GM21723 (cell line): ENCODE measurements around the gene MTUS2.

Experiments
- ATAC-seq: cut with Tn5 transposase; IDR thresholded peaks from one replicate; pipeline ENCODE4 v1.9.1; 2021; ENCODE audit warnings: mild to moderate bottlenecking, moderate library complexity; ENCODE audit not compliant: unreplicated experiment

Gene MTUS2

DNA sequence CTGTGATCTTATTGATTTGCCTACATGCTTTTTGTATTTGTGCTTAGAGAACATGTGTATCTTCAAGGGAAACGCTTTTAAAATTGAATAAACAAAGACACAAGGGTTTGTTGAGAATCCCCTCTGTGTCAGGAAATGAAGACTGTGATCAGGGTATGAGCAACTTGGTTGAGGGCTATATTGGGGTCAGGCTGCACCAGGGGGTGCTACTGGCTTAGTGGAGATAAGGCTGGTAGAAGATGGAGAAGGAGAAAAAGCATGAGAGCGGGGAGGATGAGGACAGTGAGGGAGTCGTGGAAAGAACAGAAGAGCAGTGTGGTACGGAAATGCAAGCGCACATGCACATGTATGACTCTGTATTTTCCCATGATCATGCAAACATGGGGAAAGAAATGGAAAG is 201.6 kb downstream of the MTUS2 start:
- ATAC-seq, result no peak

DNA sequence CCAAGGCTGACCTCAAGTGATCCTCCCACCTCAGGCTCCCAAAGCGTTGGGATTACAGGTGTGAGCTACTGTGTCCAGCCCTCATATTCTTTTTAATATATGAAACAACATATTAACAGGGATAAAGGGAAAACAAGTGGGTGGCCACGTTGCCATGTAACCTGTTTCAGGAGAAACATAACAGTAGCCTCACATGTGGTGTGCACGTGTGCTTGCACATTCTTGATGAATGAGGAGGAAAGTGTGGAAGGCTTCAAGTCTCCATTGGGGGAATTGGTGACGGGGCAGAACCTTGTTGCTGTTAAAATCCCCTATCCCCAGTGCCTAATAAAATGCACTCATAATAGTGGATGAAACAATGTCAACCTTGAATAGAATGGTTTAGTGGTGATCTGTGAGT is 202.3 kb downstream of the MTUS2 start:
- ATAC-seq, result no peak

DNA sequence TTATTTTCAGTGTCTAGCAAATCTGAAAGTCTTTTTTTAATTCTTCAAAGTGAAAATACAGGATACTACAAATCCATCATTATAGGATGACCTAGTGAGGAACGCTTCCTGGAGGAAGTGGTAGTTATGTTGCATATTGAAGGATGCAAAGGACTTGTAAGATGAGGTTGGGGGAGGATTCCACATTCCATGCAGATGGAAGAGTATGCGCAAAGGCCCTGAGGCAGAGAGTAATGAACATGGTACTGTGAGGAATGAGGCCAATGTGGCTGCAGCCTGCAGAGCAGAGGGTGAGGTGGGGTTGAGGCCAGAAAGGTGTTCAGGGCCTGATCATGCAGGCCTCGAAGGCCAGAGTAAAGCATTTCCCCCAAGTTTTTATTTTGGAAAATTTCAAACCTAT is 202.8 kb downstream of the MTUS2 start:
- ATAC-seq, result no peak

DNA sequence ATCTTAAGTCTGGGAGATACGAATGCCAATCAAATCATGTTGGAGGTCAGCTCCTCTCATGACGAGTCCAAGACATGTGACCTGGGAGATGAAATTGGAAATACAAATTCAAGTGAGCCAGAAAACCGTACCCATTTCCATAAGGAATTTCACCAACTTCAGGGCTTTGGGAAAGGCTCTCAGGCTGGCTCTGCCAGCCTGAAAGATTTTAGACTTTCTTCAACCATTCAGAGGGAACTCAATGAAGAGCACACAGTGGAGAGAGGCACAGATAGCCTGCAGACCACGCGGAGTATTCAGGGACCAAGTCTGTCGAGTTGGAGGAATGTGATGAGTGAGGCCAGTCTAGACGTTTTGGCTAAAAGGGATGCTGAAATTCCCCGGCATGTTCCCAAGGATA is 204.6 kb downstream of the MTUS2 start:
- ATAC-seq, result no peak

DNA sequence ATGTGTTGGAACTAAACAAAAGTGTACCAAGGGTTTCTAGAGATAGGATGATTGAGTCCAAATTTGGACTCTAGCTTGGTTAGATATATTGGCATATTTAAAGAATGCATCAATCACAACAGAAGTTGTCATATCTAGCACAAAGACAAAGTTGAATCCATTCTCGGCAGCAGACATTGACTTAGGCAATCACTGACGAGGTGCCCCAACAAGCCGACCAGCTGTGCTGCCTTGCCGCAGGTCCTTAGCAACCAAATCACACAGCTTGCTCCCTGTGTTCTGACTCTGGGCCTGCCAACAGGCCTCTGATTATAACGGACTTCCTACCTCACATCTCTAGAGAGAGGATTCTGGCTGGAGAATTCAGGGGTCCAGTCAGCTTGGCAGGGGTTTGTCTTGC is 208.7 kb downstream of the MTUS2 start:
- ATAC-seq, result no peak

DNA sequence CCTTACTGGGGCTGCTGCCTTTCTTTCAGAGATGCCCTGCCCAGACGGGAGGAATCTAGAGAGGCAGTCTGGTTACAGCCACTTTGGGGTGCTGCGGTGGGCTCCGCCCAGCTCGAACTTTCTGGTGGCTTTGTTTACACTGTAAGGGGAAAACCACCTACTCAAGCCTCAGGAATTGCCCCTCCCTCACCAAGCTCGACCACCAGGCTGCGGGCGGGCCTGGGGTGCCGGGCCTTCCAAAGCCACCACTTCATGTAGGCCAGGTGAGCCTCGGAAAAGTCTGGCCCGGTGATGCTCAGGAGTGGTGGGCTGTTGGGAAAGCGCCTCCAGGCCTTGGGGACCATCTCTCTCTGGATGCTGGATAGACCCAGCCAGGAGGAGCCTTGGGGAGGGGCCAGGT is 218.6 kb downstream of the MTUS2 start:
- no peak for ATAC-seq

DNA sequence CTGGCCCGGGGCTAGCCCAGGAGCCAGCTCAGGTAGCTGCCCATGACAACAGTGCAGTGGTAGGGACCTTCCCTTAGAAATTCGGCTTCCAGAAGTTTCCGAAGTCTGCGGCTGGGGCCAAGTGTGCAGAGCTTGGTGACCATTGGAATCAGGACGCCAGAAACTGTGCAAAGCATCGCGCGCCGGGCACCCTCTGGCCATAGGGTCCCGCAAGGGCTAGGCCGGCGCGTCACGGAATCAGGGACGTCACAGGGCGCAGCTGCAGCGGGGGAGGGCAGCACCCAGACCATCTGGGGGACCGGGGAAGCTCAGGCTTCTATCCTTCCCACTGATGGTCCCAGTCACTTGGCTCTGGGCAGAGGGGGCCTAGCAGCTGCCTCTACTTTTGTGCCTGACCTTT is 219.1 kb downstream of the MTUS2 start:
- ATAC-seq, result no peak

DNA sequence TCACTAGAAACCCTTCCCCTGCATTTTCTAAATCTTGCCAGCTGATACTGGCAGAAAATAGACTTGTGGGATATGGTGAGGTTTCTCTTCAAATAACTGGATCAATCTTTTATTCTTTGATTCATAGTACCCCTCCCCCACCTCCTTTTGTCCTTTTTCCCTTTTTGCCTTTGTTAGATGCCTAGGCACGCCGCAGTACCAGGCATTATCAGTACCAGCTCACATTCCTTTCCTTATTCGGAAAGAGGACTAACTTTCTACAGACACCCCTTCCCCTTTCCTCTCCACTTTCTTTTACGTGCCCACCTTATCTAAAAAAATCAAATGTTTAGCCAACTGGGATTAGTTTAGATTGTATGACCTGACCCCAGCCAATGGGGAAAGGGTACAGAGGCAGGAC is 226.4 kb downstream of the MTUS2 start:
- no peak for ATAC-seq

DNA sequence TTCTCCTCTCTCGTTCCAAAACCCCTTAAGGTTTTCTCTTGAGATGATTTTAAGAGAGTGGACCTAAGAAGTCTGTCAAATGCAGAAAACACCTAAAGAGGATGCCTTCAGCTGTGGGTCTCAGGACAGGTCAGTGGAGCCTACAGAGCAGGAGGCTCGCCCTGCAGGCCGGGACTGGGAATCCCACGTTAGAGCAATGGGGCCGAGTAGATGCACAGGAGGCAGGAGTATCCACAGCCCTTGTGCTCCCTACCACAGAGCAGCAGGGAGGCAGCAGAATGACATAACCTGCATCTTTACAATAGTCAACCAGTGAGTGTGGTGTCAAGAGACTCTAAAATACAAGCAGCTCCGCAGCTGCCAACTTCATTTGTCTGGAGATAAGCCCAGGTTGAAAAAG is 229.4 kb downstream of the MTUS2 start:
- ATAC-seq, result no peak

DNA sequence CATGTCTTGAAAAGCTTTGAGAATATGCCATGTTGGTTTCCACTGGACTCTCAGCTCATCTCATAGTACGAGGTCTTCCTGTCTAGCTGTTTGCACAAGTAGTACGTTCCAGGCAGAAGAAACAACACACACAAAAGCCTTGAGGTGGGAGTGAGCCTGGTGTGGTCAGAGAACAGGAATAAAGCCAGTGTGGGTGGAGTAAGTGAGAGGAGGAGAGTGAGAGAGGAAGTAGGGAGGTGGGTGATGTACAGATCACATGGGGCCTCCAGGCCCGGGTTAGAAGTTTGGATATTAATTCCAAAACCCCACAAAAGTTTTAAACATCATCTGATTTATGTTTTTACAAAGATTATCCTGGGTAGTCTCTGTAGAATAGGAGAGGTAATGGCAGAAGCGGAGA is 230.6 kb downstream of the MTUS2 start:
- ATAC-seq, result no peak

DNA sequence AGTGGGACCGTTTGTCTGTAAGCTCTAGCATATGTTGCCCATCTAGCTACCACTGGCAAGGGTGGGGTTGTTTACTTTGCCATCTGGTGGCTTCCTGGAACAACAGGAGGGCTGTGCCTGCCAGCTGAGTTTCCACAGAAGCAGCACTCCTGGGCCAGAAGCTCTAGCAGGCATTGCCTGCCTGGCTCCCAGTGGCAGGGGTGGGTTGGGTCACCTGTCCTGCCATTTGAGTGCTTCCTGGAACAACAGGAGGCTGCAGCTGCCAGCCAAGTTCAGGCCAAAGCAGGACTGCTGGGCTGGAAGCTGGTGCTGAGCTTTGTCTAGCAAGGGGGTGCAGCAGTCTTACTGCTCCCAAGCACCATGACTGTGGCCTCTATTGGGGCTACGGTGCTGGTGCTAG is 239.7 kb downstream of the MTUS2 start:
- no peak for ATAC-seq

DNA sequence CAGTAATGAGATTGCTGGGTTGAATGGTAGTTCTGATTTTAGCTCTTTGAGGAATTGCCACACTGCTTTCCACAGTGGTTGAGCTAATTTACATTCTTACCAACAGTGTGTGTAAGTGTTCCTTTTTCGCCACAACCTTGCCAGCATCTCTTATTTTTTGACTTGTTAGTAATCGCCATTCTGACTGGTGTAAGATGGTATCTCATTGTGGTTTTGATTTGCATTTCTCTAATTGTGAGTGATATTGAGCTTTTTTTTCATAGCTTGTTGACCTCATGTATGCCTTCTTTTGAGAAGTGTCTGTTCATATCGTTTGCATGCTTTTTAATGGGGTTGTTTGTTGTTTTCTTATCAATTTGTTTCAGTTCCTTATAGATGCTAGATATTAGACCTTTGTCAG is 245.0 kb downstream of the MTUS2 start:
- no peak for ATAC-seq

DNA sequence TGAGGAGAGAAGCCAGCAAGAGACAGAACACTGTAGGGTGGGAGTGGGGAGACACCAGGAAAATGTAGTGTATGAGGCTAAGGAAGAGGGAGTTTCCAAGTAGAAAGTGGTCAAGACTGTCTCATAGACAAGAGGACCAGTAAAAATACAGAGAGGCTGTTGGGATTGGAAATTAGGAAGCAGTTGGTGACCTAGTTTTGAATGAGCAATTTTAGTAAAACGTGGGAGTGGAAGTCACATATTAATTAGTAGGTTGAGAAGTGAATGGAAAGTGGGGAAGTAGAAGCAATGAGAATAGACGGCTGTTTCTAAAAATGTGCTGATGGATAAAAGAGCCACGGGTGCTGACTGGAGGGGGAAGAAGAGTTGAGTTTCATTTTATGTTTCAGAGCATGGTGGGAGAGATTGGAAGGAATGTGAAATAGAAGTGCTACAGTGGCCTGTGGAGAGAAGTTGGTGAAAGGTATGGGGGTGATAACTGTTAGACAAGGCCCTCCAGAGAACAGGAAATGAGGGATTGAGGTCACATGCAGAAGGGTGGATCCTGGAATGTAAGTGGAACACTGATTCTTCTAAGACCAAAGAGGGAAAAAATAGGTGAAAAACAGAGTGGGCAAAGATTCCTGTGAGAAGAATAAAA is 247.3 kb downstream of the MTUS2 start:
- no peak for ATAC-seq

DNA sequence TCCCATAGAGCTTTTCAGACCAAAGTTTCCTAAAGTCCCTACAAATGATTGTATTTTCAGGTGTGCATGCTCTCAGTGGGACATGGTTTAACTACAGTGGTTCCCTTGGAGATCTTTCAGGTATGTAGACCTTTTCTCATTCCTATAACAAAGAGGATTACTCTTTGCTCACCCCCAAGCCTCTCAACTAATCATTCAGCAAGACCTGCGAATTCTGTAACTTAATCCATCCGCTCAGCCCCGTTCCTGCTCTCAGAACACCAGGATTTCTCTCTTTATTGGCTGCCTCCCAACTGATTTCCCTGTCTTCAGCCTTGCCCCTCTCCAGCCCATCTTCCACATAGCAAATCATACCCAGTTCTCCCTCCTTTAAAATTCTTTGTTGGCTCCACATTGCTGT is 253.6 kb downstream of the MTUS2 start:
- no peak for ATAC-seq

DNA sequence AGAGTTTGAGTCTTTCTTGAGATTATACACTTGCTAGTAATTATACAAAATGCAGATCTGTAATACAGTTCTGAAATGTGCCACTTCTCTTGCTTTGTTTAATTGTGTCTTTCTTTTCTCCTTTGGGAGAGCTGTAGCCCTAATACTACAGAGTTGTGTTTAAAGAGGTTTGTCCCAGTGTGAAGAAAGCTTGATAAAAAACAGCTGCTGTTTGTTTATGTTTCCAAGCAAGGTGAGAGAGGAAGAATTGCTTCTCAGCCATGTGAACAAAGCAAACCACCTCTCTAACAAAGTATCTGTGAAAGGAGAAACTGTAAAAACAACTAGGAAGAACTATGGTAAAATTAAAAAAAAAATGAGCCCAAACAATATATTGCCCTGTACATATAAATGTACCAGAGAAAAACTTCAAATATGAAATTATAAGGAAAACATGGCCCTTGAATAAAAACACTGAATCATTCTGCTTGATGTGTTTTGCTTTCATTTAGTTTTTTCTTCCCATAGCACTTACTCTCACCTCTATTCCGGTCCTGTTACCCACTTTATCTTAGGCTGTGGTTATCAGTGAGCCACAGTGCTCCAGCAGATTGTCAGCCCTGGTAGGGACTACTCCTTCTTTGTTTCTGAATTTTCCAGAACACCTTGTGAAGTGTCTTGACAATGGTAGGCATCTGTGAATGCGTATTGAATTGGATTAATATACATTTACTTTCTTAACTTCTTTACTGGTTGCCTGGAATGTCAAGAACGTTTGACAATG is 257.1 kb downstream of the MTUS2 start:
- no peak for ATAC-seq

DNA sequence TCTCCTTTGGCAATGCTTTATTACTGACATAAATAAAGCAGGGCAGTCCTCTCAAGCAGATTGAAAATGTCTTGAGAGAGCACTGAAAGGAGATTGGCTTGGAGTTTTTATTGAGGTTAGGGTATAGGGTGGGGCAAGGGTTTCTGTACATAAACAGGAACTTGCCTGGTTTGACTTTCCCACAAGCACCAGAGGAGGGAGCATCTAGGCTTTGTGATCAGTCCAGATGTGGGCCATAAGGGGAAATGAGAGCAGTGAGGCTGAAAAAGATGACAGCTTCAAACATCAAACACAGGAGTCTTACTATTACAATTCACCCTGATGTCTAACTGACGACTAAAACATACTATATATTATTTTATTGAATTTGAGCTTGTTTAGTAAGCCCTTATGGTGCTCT is 260.9 kb downstream of the MTUS2 start:
- peak; percentile 91 for ATAC-seq

DNA sequence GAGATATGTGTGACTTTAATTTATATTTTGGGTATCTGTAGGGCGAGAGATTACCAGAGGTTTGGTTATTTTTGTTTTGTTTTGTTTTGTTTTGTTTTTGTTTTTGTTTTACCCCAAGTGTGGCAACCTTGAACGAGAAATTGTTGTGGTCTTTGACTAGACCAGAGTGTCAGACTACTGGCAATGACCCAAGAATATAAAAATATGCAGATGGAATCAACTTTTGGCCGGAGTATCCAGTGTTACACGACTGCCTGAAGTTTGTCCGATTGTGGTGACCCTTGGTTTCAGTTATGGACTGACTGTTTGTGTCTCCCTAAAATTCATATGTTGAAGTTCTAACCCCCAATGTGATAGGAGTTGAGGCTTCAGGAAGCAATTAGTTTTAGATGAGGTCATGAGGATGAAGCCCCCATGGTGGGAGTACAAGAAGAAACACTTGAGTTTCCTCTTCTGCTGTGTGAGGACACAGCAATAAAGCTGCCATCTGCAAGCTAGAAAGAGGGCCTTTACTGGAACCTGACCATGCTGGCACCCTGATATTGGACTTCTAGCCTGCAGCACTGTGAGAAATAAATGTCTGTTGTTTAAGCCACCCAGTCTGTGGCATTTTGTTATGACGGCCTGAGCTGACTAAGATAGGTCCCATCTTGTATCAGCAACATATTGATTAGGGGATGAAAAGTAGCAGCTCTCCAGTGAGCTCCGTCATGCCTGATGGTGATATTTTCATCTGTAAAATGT is 261.7 kb downstream of the MTUS2 start:
- no peak for ATAC-seq

DNA sequence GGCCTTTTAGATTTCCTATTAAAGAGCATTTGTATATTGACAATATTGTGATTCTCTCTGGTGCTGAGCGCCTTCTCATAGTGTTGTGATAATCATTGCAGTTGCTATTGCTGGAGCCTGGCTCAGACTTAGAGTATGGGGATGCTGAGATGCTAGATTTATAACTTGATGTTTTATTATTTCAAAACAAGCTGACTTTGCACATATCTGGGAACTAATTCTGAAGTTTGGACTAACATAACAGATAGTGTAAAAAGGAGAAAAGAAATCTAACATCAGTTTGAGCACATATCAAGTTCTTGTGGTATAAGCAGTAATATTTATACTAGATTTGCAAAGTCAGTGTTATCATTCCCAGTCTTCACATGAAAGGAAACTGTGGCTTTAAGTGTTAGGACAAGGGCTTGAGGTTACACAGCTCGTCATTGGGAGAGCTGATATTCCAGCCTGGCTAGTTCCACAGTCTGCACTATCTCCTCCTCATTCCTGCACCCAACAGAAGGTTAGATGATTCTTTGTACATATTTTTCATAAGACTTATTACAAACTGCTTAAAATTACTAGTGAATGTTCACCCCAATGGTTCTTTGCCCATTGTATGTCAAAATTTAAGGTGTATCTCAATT is 279.8 kb downstream of the MTUS2 start:
- no peak for ATAC-seq

DNA sequence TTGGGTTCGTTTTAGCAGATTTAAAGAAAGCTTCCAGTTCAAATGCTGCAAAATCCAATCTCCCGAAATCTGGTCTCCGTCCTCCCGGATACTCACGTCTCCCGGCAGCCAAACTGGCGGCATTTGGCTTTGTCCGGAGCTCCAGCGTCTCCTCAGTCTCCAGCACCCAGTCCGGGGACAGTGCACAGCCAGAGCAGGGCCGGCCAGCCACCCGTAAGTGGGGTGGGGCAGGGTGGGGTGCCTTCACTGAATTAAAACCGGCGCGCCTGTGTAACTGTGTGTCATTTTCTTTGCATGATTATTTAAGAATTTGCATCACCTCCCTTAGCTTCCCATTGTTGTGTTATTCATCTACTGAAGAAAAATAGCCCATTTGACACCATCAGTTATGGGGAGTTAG is 280.6 kb downstream of the MTUS2 start:
- no peak for ATAC-seq

DNA sequence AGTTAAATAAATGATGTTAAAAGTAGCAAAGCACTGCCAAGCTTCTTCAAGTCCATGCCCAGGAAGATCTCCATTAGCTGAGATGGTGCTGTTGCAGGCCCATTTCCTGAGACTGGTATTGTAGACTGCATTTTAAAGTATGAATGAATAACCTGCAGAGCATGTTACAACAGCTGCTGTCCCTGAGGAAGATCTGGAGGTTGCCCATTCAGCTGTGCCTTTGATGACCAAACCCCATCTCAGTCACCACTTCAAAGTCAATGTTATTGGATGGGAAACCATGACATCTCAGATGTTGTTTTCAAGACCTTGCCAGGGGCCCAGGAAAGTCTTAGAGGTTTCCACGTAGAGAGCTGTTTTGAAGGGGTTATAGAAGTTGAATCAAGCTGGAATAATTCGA is 281.3 kb downstream of the MTUS2 start:
- no peak for ATAC-seq

DNA sequence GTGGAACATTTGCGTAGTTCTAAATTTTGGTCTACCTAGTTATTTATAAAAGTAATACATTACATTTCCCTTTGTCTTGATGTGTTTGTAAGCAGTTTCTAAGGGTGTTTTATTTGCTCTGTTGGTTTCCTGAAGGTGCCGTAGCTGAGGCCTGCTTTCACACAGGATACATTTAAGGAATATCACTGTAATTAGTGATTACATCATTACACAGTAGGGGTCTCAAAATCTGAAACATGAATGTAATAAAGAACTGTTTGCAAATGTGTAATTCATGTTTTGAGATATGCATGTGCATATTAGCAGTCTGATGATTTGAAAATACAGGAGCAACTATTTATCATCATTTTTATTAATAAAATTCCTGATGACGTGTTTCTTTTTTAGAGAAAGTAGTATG is 281.8 kb downstream of the MTUS2 start:
- no peak for ATAC-seq
